ENCODE measurements around the gene PRPSAP1.

DNA sequence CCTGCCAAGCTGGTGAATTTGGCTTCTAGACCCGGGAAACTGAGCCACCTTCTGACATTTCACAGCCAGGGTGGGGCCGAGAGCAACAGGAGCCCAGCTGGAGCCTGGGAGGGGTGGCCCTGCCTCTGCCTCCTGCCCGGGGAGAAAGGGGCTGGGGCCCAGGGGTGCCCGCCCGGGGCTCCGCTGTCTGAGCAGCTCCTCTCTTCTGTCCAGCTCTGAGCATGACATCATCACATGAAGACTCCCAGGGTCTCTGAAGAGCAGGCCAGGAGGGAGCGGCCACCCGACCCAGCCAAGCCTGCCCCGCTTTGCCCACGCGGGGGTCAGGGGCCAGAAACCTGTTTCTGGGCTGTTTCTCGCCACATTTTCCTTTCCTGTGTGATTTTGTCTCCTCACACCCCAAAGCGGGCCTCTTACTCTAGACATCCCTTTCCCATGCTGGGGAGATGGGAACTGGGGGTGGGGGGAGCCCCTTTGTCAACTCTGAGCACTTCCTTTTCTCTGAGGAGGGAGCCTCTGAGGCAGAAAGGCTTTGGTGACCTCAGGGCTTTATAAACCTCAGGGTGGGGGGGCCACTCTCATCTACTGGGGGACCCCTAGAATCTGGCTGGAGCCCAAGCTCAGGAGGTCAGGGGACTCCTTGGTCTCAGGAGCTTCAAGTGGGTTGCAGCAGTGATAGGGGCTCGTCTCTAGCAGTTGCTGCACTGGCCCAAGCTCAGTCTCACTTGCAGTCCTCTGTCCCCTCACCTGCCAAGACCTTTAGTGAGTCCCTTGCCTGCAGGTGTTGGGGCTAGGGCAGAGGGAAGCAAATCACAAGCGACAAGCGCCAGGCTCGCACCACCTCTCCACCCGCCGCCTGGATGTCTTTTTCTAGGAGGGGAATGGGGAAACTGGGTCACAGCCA, 80.9 kb downstream of the PRPSAP1 start:
- TF ChIP-seq CTCF (conservative IDR thresholded peaks at IDR 0.05; ENCODE audit: low read depth, low read length): no peak
- TF ChIP-seq EZH2 (IDR thresholded peaks at IDR 0.05; ENCODE audit: low read length, unreplicated experiment): no peak
- TF ChIP-seq EZH2phosphoT487 (IDR thresholded peaks at IDR 0.05; ENCODE audit: borderline replicate concordance, low read length): no peak

Measured in PC-3 (cell line).